Lower leg skin (tissue), 3 donors: ENCODE results near the gene DAAM2.

Experiments
- CTCF ChIP-seq, 3 donors: fragments of 450-650 bp; IDR thresholded peaks; one replicate each; pipeline ENCODE4 v1.5.1; 2016; ENCODE audit warnings: antibody characterized with exemption in 3 of 3, mild to moderate bottlenecking in 3 of 3, moderate library complexity in 2 of 3
- POLR2A ChIP-seq, 2 donors: fragments of 450-650 bp; IDR thresholded peaks; one replicate each; pipeline ENCODE4 v1.6.1; 2016 to 2017; ENCODE audit warnings: antibody characterized with exemption in 2 of 2, mild to moderate bottlenecking in 1 of 2, moderate library complexity in 1 of 2

GRCh38 chr6:39886871-39887270, 94.7 kb downstream of the DAAM2 start:
- TF ChIP-seq CTCF (IDR thresholded peaks at IDR 0.05) (no peak), POLR2A (IDR thresholded peaks at IDR 0.05) (no peak)
